Parathyroid adenoma (tissue), 2 donors: Measurements from ENCODE around the gene TRPV6.

ENCODE experiments used
- H2AFZ ChIP-seq: fragments of 300-600 bp; sonication (generic); one replicate; pipeline ENCODE4 v1.7.0; 2017; ENCODE audit warnings: antibody characterized with exemption, mild to moderate bottlenecking
- H3K27ac ChIP-seq: fragments of 300-600 bp; sonication (generic); one replicate; pipeline ENCODE4 v1.7.0; 2017
- H3K27me3 ChIP-seq: fragments of 300-600 bp; sonication (generic); one replicate; pipeline ENCODE4 v1.7.0; 2017; ENCODE audit warnings: low read length; ENCODE audit not compliant: control insufficient read depth, insufficient read depth
- H3K36me3 ChIP-seq: fragments of 300-600 bp; sonication (generic); one replicate; pipeline ENCODE4 v1.7.0; 2017; ENCODE audit warnings: low read length; ENCODE audit not compliant: control insufficient read depth, insufficient read depth
- H3K4me1 ChIP-seq: fragments of 300-600 bp; sonication (generic); one replicate; pipeline ENCODE4 v1.7.0; 2017; ENCODE audit warnings: control low read depth
- H3K4me2 ChIP-seq: fragments of 300-600 bp; sonication (generic); one replicate; pipeline ENCODE4 v1.7.0; 2017; ENCODE audit warnings: low read length
- H3K4me3 ChIP-seq: fragments of 300-600 bp; sonication (generic); one replicate; pipeline ENCODE4 v1.7.0; 2017; ENCODE audit warnings: low read depth, low read length
- H3K79me2 ChIP-seq: fragments of 300-600 bp; sonication (generic); one replicate; pipeline ENCODE4 v1.7.0; 2017; ENCODE audit warnings: control low read depth
- H3K9ac ChIP-seq: fragments of 300-600 bp; sonication (generic); one replicate; pipeline ENCODE4 v1.7.0; 2017; ENCODE audit warnings: mild to moderate bottlenecking
- H3K9me3 ChIP-seq: fragments of 300-600 bp; sonication (generic); one replicate; pipeline ENCODE4 v1.7.0; 2017; ENCODE audit warnings: low read length; ENCODE audit not compliant: control insufficient read depth
- CTCF ChIP-seq: fragments of 300-600 bp; sonication (generic); IDR thresholded peaks from one replicate; pipeline ENCODE4 v1.7.0; 2017; ENCODE audit warnings: antibody characterized with exemption, mild to moderate bottlenecking
- donor health status: primary hyperparathyroidism.

Gene TRPV6

GRCh38 chr7:142883571-142884285 is 1.8 kb downstream of the TRPV6 start:
- Histone ChIP-seq H2AFZ (no peak overlapping the region), H3K27ac (no peak overlapping the region), H3K9me3 (no peaks in the 10 kb centered on the region), H3K4me2 (no peak overlapping the region), H3K9ac (no peak overlapping the region), H3K36me3 (no peaks in the 10 kb centered on the region), H3K79me2 (no peaks in the 10 kb centered on the region), H3K27me3 (no peaks in the 10 kb centered on the region), H3K4me1 (peaks cover 6% of the 10 kb centered on the region), H3K4me3 (no peak overlapping the region)
- no peak for TF ChIP-seq CTCF

GRCh38 chr7:142883145-142883544 is 2.4 kb downstream of the TRPV6 start:
- H3K4me2 ChIP-seq: no peak overlapping the region
- no peak overlapping the region for H3K9ac ChIP-seq
- no peak overlapping the region for H3K27ac ChIP-seq
- no peak for TF ChIP-seq CTCF
- no peaks in the 10 kb centered on the region for H3K36me3 ChIP-seq
- H2AFZ ChIP-seq: no peak overlapping the region
- no peaks in the 10 kb centered on the region for H3K79me2 ChIP-seq
- H3K4me3 ChIP-seq: no peak overlapping the region
- peaks cover 6% of the 10 kb centered on the region for H3K4me1 ChIP-seq
- H3K9me3 ChIP-seq: no peaks in the 10 kb centered on the region
- H3K27me3 ChIP-seq: no peaks in the 10 kb centered on the region

GRCh38 chr7:142882338-142882678 is 3.2 kb downstream of the TRPV6 start:
- Histone ChIP-seq H3K4me2 (no peak overlapping the region), H3K4me1 (peaks cover 6% of the 10 kb centered on the region), H3K9ac (no peak overlapping the region), H3K36me3 (no peaks in the 10 kb centered on the region), H3K27ac (no peak overlapping the region), H3K9me3 (no peaks in the 10 kb centered on the region), H2AFZ (no peak overlapping the region), H3K4me3 (no peak overlapping the region), H3K27me3 (no peaks in the 10 kb centered on the region), H3K79me2 (no peaks in the 10 kb centered on the region)
- no peak for TF ChIP-seq CTCF

GRCh38 chr7:142881586-142882337 is 3.8 kb downstream of the TRPV6 start:
- H3K4me2 ChIP-seq: no peak overlapping the region
- no peak overlapping the region for H2AFZ ChIP-seq
- no peak overlapping the region for H3K4me3 ChIP-seq
- no peak overlapping the region for H3K27ac ChIP-seq
- peaks cover 6% of the 10 kb centered on the region for H3K4me1 ChIP-seq
- no peak for TF ChIP-seq CTCF
- no peaks in the 10 kb centered on the region for H3K27me3 ChIP-seq
- H3K36me3 ChIP-seq: no peaks in the 10 kb centered on the region
- H3K79me2 ChIP-seq: no peaks in the 10 kb centered on the region
- H3K9me3 ChIP-seq: no peaks in the 10 kb centered on the region
- H3K9ac ChIP-seq: no peak overlapping the region
